ENCODE measurements around the gene SPATA24. TPM values are rescaled to one million over a fixed set of nuclear protein-coding genes. Genes with fewer than 3 reads are reported as not detected.

The SPATA24 gene
- total and polyA plus RNA-seq, 2 of the 8 experiments (the other 6 are each of a cell fraction or from before 2014, with no cell fraction given), result 5.8 to 9.4 TPM

DNA sequence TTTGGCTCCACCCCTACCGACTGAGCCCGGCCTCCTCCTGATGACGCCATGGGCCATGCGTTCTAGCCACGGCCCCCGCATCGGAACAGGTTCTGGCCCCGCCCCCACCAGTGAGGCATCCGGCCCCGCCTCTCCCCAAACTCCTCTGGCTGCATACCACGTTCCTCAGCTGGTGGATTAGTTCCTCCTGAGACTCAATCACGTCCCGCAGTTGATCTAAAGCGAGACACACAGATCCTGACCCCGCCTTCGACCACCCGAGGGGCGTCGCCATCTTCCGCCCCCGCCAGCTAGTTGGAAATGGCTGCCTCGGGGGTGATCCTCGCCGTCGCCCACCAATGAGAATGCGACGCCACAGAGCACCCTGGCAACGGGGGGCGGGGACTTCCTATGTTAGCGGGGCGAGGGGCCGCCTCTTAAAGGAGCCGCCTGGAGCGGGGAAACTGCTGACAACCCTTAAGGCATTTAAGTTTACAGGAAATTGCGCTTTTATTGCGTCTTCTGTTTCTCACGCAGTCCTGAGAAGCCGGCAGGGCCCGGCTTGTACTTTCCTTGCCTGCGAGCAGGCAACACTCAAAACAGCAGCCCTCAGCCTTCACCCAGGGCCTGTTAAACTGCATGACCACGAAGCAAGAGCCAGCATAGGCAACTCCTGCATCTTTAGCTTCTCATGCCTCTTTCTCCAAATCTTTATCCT, at the start of gene SPATA24 (continued):
- no peak for TF ChIP-seq MAFK (IDR thresholded peaks at IDR 0.05; ENCODE audit: low read depth, low read length)
- no peak for TF ChIP-seq GABPA (IDR thresholded peaks at IDR 0.05; ENCODE audit: borderline replicate concordance, insufficient read depth, low read length)
- TF ChIP-seq RBBP5 (IDR thresholded peaks at IDR 0.05; ENCODE audit: borderline replicate concordance, low read depth, low read length), result 0 out of 2 replicates have a peak, but pooled peaks have one; percentile 43
- TF ChIP-seq CREB1 (IDR thresholded peaks at IDR 0.05), result peak; percentile 91
- peak; percentile 22; the same call in 1 of the 2 replicates for TF ChIP-seq CHD2 (IDR thresholded peaks at IDR 0.05; ENCODE audit: low read length)
- peak; percentile 58; the same call in 1 of the 2 replicates for TF ChIP-seq SP1 (IDR thresholded peaks at IDR 0.05; ENCODE audit: low read depth, low read length)
- peak; percentile 96; the same call in 1 of the 2 replicates for TF ChIP-seq EGR1 (IDR thresholded peaks at IDR 0.05; ENCODE audit: borderline replicate concordance, low read depth, low read length)
- TF ChIP-seq JUND (IDR thresholded peaks at IDR 0.05; ENCODE audit: low read length), result peak; percentile 22; the same call in 1 of the 2 replicates
- peak; percentile 97 for TF ChIP-seq YY1 (IDR thresholded peaks at IDR 0.05; ENCODE audit: low read depth, low read length)
- TF ChIP-seq, protein P1, sequence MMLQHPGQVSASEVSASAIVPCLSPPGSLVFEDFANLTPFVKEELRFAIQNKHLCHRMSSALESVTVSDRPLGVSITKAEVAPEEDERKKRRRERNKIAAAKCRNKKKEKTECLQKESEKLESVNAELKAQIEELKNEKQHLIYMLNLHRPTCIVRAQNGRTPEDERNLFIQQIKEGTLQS (IDR thresholded peaks at IDR 0.05; ENCODE audit: insufficient read depth, low read depth, low read length), result no peak
- no peak for TF ChIP-seq BCL11A (IDR thresholded peaks at IDR 0.05; ENCODE audit: low read depth in 2 of 2, low read length in 2 of 2)
- TF ChIP-seq CHD1 (IDR thresholded peaks at IDR 0.05; ENCODE audit: low read depth, low read length), result no peak
- TF ChIP-seq, protein P2, sequence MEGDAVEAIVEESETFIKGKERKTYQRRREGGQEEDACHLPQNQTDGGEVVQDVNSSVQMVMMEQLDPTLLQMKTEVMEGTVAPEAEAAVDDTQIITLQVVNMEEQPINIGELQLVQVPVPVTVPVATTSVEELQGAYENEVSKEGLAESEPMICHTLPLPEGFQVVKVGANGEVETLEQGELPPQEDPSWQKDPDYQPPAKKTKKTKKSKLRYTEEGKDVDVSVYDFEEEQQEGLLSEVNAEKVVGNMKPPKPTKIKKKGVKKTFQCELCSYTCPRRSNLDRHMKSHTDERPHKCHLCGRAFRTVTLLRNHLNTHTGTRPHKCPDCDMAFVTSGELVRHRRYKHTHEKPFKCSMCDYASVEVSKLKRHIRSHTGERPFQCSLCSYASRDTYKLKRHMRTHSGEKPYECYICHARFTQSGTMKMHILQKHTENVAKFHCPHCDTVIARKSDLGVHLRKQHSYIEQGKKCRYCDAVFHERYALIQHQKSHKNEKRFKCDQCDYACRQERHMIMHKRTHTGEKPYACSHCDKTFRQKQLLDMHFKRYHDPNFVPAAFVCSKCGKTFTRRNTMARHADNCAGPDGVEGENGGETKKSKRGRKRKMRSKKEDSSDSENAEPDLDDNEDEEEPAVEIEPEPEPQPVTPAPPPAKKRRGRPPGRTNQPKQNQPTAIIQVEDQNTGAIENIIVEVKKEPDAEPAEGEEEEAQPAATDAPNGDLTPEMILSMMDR (IDR thresholded peaks at IDR 0.05; ENCODE audit: control extremely low read depth in 1 of 3, insufficient read depth in 1 of 3, low read depth in 1 of 3, low read length in 3 of 3), result no peak
- no peak for TF ChIP-seq JUN (IDR thresholded peaks at IDR 0.05; ENCODE audit: low read depth, low read length)
- TF ChIP-seq EZH2 (IDR thresholded peaks at IDR 0.05; ENCODE audit: low read depth, low read length, severe bottlenecking), result no peak
- peak; percentile 59; the same call in 1 of the 2 replicates for TF ChIP-seq TBP (IDR thresholded peaks at IDR 0.05; ENCODE audit: low read depth, low read length)
- TF ChIP-seq TEAD4 (IDR thresholded peaks at IDR 0.05; ENCODE audit: low read depth, low read length), result peak; percentile 56; the same call in 1 of the 2 replicates
- peak in 1 of 2 experiments; percentile 74; a peak in 2 of 3 replicates for TF ChIP-seq POLR2A (IDR thresholded peaks at IDR 0.05; ENCODE audit: control extremely low read depth in 1 of 2, low read depth in 2 of 2, low read length in 2 of 2)
- TF ChIP-seq ASH2L (IDR thresholded peaks at IDR 0.05; ENCODE audit: low read length), result peak; percentile 86
- TF ChIP-seq, protein P3, sequence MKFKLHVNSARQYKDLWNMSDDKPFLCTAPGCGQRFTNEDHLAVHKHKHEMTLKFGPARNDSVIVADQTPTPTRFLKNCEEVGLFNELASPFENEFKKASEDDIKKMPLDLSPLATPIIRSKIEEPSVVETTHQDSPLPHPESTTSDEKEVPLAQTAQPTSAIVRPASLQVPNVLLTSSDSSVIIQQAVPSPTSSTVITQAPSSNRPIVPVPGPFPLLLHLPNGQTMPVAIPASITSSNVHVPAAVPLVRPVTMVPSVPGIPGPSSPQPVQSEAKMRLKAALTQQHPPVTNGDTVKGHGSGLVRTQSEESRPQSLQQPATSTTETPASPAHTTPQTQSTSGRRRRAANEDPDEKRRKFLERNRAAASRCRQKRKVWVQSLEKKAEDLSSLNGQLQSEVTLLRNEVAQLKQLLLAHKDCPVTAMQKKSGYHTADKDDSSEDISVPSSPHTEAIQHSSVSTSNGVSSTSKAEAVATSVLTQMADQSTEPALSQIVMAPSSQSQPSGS (IDR thresholded peaks at IDR 0.05; ENCODE audit: low read length), result peak; percentile 76

Measured in H1 (cell line).